Osteoblast (primary cell): ENCODE measurements around the gene GDF9. TPM values are rescaled to one million over a fixed set of nuclear protein-coding genes. Genes with fewer than 3 reads are reported as not detected.

ENCODE experiments used
- DNase-seq: peaks from one replicate; pipeline ENCODE4 v3.0.0; 2011; ENCODE audit warnings: low spot score, mixed read lengths; ENCODE audit not compliant: insufficient read length; ENCODE audit errors: missing footprints
- H2AFZ ChIP-seq: 2 replicates; pipeline ENCODE4 v1.6.0; 2011; ENCODE audit warnings: mild to moderate bottlenecking, low read length
- H3K27ac ChIP-seq: 2 replicates; pipeline ENCODE4 v1.5.1; 2011; ENCODE audit warnings: mild to moderate bottlenecking, low read depth, low read length, moderate library complexity
- H3K27me3 ChIP-seq: 2 replicates; pipeline ENCODE4 v1.6.0; 2012; ENCODE audit warnings: mild to moderate bottlenecking, control low read depth, inconsistent platforms, low read length, moderate library complexity; ENCODE audit not compliant: insufficient read depth
- H3K36me3 ChIP-seq: 2 replicates; pipeline ENCODE4 v1.5.1; 2011; ENCODE audit warnings: mild to moderate bottlenecking, low read length, control low read depth, moderate library complexity; ENCODE audit not compliant: insufficient read depth
- H3K4me1 ChIP-seq: 2 replicates; pipeline ENCODE4 v1.5.1; 2011; ENCODE audit warnings: mild to moderate bottlenecking, low read length, control low read depth, moderate library complexity; ENCODE audit not compliant: insufficient read depth
- H3K4me2 ChIP-seq: 2 replicates; pipeline ENCODE4 v1.6.0; 2011; ENCODE audit warnings: mild to moderate bottlenecking, low read length; ENCODE audit not compliant: insufficient read depth
- H3K4me3 ChIP-seq: fragments of 200-600 bp; sonication (generic); 3 replicates; pipeline ENCODE4 v1.5.1; 2012; ENCODE audit warnings: mild to moderate bottlenecking, low read length, inconsistent platforms; ENCODE audit not compliant: insufficient read depth
- H3K79me2 ChIP-seq: 2 replicates; pipeline ENCODE4 v1.6.0; 2012; ENCODE audit warnings: mild to moderate bottlenecking, low read length, control low read depth, inconsistent platforms; ENCODE audit not compliant: insufficient read depth
- H3K9me3 ChIP-seq: 2 replicates; pipeline ENCODE4 v1.5.1; 2011; ENCODE audit warnings: low read depth, low read length, control low read depth
- H4K20me1 ChIP-seq: 2 replicates; pipeline ENCODE4 v1.6.0; 2012; ENCODE audit warnings: mild to moderate bottlenecking, low read length, control low read depth; ENCODE audit not compliant: insufficient read depth
- CTCF ChIP-seq: IDR thresholded peaks from 2 replicates; pipeline ENCODE4 v1.5.1; 2011; ENCODE audit warnings: mild to moderate bottlenecking, low read depth, low read length, moderate library complexity; ENCODE audit errors: extremely low read depth
- total RNA-seq: library from RNA; depleted of rRNA; stranded (reverse); fragments of >200 nt; gene quantifications from 2 replicates; pipeline ENCODE4 v1.2.3, GENCODE V29; 2012

GDF9 gene
- 0.29 and 0.36 TPM in 2 replicates for total RNA-seq

GRCh38 chr5:132866342-132867045, at the start of gene GDF9, which contains the start of gene UQCRQ:
GDF9 (minus strand) TSS chr5:132866469; CDS start chr5:132864533, 1,936 bp downstream.
UQCRQ (plus strand) TSS chr5:132866642; CDS start chr5:132866882, 240 bp downstream.
- Histone ChIP-seq H3K4me2 (peak within 1 kb of the TSS; percentile 100), H3K4me1 (peaks cover 11% of the 10 kb centered on the region), H4K20me1 (peaks cover 10% of the 10 kb centered on the region), H2AFZ (peak within 1 kb of the TSS; percentile 91), H3K36me3 (peaks cover 18% of the 10 kb centered on the region), H3K27me3 (no peaks in the 10 kb centered on the region), H3K27ac (peak within 1 kb of the TSS; percentile 98), H3K4me3 (peak within 1 kb of the TSS; percentile 96), H3K79me2 (peaks cover 21% of the 10 kb centered on the region), H3K9me3 (no peaks in the 10 kb centered on the region)
- TF ChIP-seq CTCF: peak; percentile 20
- peak; percentile 97 for DNase-seq

- no peaks in the 10 kb centered on the region for H3K4me1 ChIP-seq
- no peaks in the 10 kb centered on the region for H3K27me3 ChIP-seq
- no peak overlapping the region for H3K4me2 ChIP-seq
- peaks cover 45% of the 10 kb centered on the region for H4K20me1 ChIP-seq
- H3K27ac ChIP-seq: no peak overlapping the region
- H3K9me3 ChIP-seq: no peaks in the 10 kb centered on the region
- H3K4me3 ChIP-seq: no peak overlapping the region
- DNase-seq: no peak
- H2AFZ ChIP-seq: no peak overlapping the region
- peaks cover 92% of the 10 kb centered on the region for H3K79me2 ChIP-seq
- no peak for TF ChIP-seq CTCF
- H3K36me3 ChIP-seq: peaks cover 58% of the 10 kb centered on the region
These were observed 49.4 kb upstream of the GDF9 start for GRCh38 chr5:132915681-132916080.

GRCh38 chr5:132909702-132910101, 43.4 kb upstream of the GDF9 start:
- Histone ChIP-seq H3K4me1 (peaks cover 4% of the 10 kb centered on the region), H3K27ac (no peak overlapping the region), H4K20me1 (peaks cover 48% of the 10 kb centered on the region), H3K79me2 (peaks cover 89% of the 10 kb centered on the region), H3K4me2 (no peak overlapping the region), H3K36me3 (peaks cover 47% of the 10 kb centered on the region), H3K9me3 (no peaks in the 10 kb centered on the region), H3K4me3 (no peak overlapping the region), H2AFZ (no peak overlapping the region), H3K27me3 (no peaks in the 10 kb centered on the region)
- no peak for TF ChIP-seq CTCF
- DNase-seq: no peak

GRCh38 chr5:132907161-132907560, 40.9 kb upstream of the GDF9 start:
- peaks cover 55% of the 10 kb centered on the region for H4K20me1 ChIP-seq
- peak overlapping the region; percentile 12 for H3K27ac ChIP-seq
- H3K4me3 ChIP-seq: no peak overlapping the region
- peak; percentile 1 for DNase-seq
- no peak overlapping the region for H3K4me2 ChIP-seq
- H3K36me3 ChIP-seq: peaks cover 49% of the 10 kb centered on the region
- peaks cover 4% of the 10 kb centered on the region for H3K4me1 ChIP-seq
- H3K9me3 ChIP-seq: no peaks in the 10 kb centered on the region
- no peak overlapping the region for H2AFZ ChIP-seq
- peaks cover 91% of the 10 kb centered on the region for H3K79me2 ChIP-seq
- no peak for TF ChIP-seq CTCF
- H3K27me3 ChIP-seq: no peaks in the 10 kb centered on the region
